ENCODE data around the gene LEF1.

LEF1 gene

DNA sequence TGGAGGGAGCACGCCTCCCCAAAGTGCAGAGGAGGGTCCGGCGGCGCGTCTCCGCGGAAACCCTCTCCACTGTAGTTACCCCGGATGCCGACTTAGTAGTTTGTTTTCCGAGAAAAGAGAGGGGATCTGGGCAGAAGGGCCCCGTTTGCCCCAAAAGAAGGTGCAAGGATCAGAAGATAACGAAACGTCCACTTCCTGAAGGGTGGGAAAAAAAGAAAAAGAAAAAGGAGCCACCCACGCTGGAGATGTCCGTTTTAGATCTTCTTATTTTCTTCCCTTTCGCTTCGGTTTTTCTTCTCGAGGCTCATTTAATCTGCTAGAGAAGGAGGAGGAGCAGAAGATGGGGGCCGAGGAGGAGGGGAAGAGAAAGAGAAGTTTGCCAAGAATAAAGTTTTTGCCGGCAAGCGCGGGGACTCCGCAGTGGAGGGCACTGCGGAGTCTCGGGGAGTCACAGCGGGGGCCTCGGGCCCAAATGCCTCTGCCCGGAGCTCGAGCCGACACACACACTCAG lies 517 bp downstream of the LEF1 start:
- peak overlapping the region in 1 of 2 donors; percentile 38 for H3K9ac ChIP-seq (ENCODE audit: low read depth in 1 of 2, low read length in 2 of 2)
- H3K27me3 ChIP-seq (ENCODE audit: control insufficient read depth in 1 of 2, insufficient read depth in 2 of 2, low read length in 2 of 2), result peaks cover 58 to 71% of the 10 kb centered on the region in 2 donors
- H3K4me1 ChIP-seq (ENCODE audit: control insufficient read depth in 1 of 2, insufficient read depth in 2 of 2, low read length in 2 of 2), result peaks cover 24 to 30% of the 10 kb centered on the region in 2 donors
- H3K36me3 ChIP-seq (ENCODE audit: control insufficient read depth in 1 of 2, insufficient read depth in 2 of 2, low read length in 2 of 2), result no peaks in the 10 kb centered on the region
- peak overlapping the region; percentile 61 to 80 for H3K4me3 ChIP-seq (ENCODE audit: low read depth in 1 of 2, low read length in 2 of 2)
- H3K27ac ChIP-seq (ENCODE audit: low read depth, low read length), result no peak overlapping the region
- H3K9me3 ChIP-seq (ENCODE audit: control insufficient read depth in 1 of 2, low read length in 2 of 2), result no peaks in the 10 kb centered on the region

DNA sequence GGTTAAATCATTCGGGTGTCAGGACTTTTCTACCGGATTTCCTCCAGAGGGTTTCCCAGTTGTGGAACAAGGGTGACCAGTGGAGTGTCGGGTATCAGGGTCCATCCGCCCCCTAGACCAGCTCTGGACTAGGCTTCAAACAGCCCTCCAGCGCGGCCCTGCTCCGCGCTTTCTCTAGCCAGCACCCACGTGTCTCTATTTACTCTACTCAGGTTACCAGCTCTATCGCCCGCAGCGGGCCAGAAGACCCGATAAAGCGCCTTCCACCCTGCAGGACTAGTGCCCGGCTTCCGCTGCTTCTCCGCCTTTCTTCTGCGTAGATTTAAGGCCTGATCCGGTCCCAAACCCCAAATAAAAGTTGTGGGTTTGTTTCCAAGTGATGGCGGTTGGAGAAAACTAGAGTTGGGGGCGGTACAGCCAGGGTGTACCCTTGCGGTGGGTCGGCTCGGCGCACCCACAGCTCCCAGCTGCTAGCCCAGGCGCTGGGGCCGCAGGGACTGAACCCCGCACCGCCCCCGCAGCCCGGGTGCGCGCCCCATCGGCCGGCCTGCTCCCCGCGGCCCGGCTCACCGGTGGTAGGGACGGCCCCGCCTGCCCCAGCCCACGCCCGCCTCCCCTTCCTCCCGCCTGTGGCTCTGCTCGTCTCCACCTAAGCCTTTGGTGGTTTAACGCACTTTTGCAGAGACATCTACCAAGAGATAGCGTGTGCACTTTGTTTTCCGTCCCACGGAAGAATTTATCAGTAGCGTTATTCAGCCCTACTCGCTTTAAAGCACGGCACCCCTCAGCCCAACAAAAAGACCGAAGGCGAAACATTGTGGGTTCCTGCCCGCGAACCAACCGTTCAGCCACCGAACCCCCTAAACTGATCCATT lies 2.1 kb downstream of the LEF1 start:
- peak overlapping the region; percentile 74 to 80 for H3K4me3 ChIP-seq (ENCODE audit: low read depth in 1 of 2, low read length in 2 of 2)
- no peak overlapping the region for H3K27ac ChIP-seq (ENCODE audit: low read depth, low read length)
- H3K36me3 ChIP-seq (ENCODE audit: control insufficient read depth in 1 of 2, insufficient read depth in 2 of 2, low read length in 2 of 2), result no peaks in the 10 kb centered on the region
- H3K9ac ChIP-seq (ENCODE audit: low read depth in 1 of 2, low read length in 2 of 2), result no peak overlapping the region
- no peaks in the 10 kb centered on the region for H3K9me3 ChIP-seq (ENCODE audit: control insufficient read depth in 1 of 2, low read length in 2 of 2)
- peaks cover 44 to 66% of the 10 kb centered on the region in 2 donors for H3K27me3 ChIP-seq (ENCODE audit: control insufficient read depth in 1 of 2, insufficient read depth in 2 of 2, low read length in 2 of 2)
- peaks cover 19 to 23% of the 10 kb centered on the region in 2 donors for H3K4me1 ChIP-seq (ENCODE audit: control insufficient read depth in 1 of 2, insufficient read depth in 2 of 2, low read length in 2 of 2)

DNA sequence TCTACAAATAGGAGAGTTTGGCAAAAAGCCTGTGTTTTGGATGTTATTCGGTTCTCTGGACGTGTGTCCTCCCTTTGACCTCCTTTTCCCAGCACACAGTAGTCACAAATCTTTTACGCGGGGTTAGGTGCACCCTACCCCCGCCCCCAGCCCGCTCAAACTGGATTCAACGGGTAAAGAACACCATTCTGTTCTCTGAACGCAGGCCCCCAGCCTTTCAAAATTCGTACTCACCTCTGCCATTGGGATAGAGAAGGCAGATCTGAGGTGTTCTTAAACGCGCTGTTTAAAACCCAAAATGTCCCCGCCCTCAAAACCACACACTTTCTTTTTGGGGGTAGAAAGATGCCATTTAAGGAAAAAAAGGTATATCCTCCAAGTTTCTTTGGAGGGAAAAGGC lies 2.7 kb downstream of the LEF1 start:
- H3K4me3 ChIP-seq (ENCODE audit: low read depth in 1 of 2, low read length in 2 of 2), result peak overlapping the region; percentile 74 to 80
- no peak overlapping the region for H3K27ac ChIP-seq (ENCODE audit: low read depth, low read length)

DNA sequence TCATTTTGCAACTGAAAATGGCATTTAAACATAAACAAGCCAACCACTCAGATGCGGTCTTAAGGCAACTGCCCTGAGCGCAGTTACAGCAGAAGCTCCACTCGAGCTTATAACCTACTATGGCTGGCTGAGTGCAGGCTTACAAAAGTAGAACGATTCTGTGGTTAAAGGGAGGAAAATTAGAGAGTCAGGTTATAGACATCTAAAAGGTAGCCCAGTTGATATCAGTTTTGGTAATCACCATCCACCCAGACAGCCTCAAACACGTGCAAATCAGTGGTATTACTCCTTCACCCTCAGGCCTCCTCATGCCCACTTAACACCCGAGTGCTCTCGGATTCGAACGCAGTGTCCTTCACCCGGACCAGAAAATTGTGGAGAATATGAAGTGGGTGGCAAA lies 3.1 kb downstream of the LEF1 start:
- H3K36me3 ChIP-seq (ENCODE audit: control insufficient read depth in 1 of 2, insufficient read depth in 2 of 2, low read length in 2 of 2), result no peaks in the 10 kb centered on the region
- H3K27ac ChIP-seq (ENCODE audit: low read depth, low read length), result no peak overlapping the region
- no peaks in the 10 kb centered on the region for H3K9me3 ChIP-seq (ENCODE audit: control insufficient read depth in 1 of 2, low read length in 2 of 2)
- H3K4me3 ChIP-seq (ENCODE audit: low read depth in 1 of 2, low read length in 2 of 2), result no peak overlapping the region
- H3K4me1 ChIP-seq (ENCODE audit: control insufficient read depth in 1 of 2, insufficient read depth in 2 of 2, low read length in 2 of 2), result peaks cover 17 to 23% of the 10 kb centered on the region in 2 donors
- peaks cover 33 to 63% of the 10 kb centered on the region in 2 donors for H3K27me3 ChIP-seq (ENCODE audit: control insufficient read depth in 1 of 2, insufficient read depth in 2 of 2, low read length in 2 of 2)
- no peak overlapping the region for H3K9ac ChIP-seq (ENCODE audit: low read depth in 1 of 2, low read length in 2 of 2)

More for the DNA sequence above, 2.7 kb downstream of the LEF1 start:
- Histone ChIP-seq H3K27me3 (ENCODE audit: control insufficient read depth in 1 of 2, insufficient read depth in 2 of 2, low read length in 2 of 2) (peaks cover 38 to 63% of the 10 kb centered on the region in 2 donors), H3K4me1 (ENCODE audit: control insufficient read depth in 1 of 2, insufficient read depth in 2 of 2, low read length in 2 of 2) (peaks cover 17 to 23% of the 10 kb centered on the region in 2 donors), H3K36me3 (ENCODE audit: control insufficient read depth in 1 of 2, insufficient read depth in 2 of 2, low read length in 2 of 2) (no peaks in the 10 kb centered on the region), H3K9me3 (ENCODE audit: control insufficient read depth in 1 of 2, low read length in 2 of 2) (no peaks in the 10 kb centered on the region), H3K9ac (ENCODE audit: low read depth in 1 of 2, low read length in 2 of 2) (no peak overlapping the region)

DNA sequence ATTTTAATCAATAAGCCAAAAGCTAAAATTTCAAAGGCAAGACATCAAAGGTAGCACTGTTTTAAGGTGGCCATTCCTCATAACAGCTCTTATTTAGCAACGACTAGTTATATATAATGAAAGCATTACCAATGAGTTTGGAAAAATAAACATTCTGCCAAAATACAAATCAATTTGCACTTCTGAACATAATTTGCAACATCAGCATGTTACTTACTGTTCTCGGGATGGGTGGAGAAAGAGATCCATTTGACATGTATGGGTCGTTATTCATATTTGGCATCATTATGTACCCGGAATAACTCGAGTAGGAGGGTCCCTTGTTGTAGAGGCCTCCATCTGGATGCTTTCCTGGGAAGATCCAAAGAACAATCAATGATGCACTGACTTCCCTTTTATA lies 5.4 kb downstream of the LEF1 start:
- H3K4me3 ChIP-seq (ENCODE audit: low read depth in 1 of 2, low read length in 2 of 2), result no peak overlapping the region
- no peak overlapping the region for H3K9ac ChIP-seq (ENCODE audit: low read depth in 1 of 2, low read length in 2 of 2)
- no peaks in the 10 kb centered on the region for H3K9me3 ChIP-seq (ENCODE audit: control insufficient read depth in 1 of 2, low read length in 2 of 2)
- peaks cover 17 to 45% of the 10 kb centered on the region in 2 donors for H3K27me3 ChIP-seq (ENCODE audit: control insufficient read depth in 1 of 2, insufficient read depth in 2 of 2, low read length in 2 of 2)
- H3K36me3 ChIP-seq (ENCODE audit: control insufficient read depth in 1 of 2, insufficient read depth in 2 of 2, low read length in 2 of 2), result no peaks in the 10 kb centered on the region
- no peak overlapping the region for H3K27ac ChIP-seq (ENCODE audit: low read depth, low read length)
- H3K4me1 ChIP-seq (ENCODE audit: control insufficient read depth in 1 of 2, insufficient read depth in 2 of 2, low read length in 2 of 2), result peaks cover 11 to 15% of the 10 kb centered on the region in 2 donors

DNA sequence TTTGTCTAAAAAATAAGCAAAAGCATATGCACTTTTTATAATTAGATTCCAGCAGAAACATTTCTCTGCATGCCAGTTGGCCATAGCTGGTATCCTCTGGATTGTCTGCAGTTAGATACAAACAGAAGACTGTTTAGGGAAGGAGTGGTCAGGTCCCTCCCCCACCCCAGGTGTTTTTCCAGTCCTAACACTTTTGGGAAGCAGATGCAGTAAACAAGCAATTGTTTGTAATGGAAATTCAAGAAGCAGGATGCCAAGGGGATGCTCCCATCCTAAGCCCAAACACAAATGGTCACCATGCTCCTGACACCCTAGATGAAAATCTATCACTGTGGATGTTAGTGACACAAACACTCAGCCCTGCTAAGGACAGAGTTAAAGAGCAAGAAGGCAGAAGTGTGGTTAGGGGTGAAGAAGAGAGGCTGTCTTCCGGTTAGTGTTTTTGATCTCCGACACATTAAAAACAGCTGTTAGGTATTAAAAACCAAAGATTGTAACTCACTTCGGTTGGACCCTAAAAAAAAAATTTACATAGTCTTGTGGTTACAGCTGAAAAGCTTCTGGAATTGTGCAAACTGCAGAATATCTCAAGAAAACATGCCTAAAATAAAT lies 7.9 kb downstream of the LEF1 start:
- H3K4me3 ChIP-seq (ENCODE audit: low read depth in 1 of 2, low read length in 2 of 2), result no peak overlapping the region
- H3K4me1 ChIP-seq (ENCODE audit: control insufficient read depth in 1 of 2, insufficient read depth in 2 of 2, low read length in 2 of 2), result no peaks in the 10 kb centered on the region
- peaks cover 9 to 36% of the 10 kb centered on the region in 2 donors for H3K27me3 ChIP-seq (ENCODE audit: control insufficient read depth in 1 of 2, insufficient read depth in 2 of 2, low read length in 2 of 2)
- no peaks in the 10 kb centered on the region for H3K9me3 ChIP-seq (ENCODE audit: control insufficient read depth in 1 of 2, low read length in 2 of 2)
- H3K27ac ChIP-seq (ENCODE audit: low read depth, low read length), result no peak overlapping the region
- no peak overlapping the region for H3K9ac ChIP-seq (ENCODE audit: low read depth in 1 of 2, low read length in 2 of 2)
- no peaks in the 10 kb centered on the region for H3K36me3 ChIP-seq (ENCODE audit: control insufficient read depth in 1 of 2, insufficient read depth in 2 of 2, low read length in 2 of 2)

DNA sequence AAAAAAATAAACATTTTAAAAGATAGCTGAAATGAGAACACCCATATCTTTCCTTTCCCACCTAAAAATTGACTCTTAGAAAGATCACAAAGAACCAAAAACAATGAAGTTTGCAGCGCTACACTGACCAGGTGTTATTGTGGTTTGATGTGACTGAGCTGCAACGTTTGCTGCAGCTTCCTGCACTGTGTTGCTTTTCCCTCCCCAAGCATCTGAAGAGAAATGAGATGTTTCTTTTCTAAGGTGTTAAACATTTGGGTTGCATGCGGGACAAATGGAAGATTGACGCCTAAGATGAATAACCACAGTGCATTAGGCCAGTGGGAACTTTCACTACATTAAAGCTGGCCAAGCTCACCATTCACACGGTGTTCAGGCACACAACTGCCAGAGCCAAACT lies 8.9 kb downstream of the LEF1 start:
- no peaks in the 10 kb centered on the region for H3K36me3 ChIP-seq (ENCODE audit: control insufficient read depth in 1 of 2, insufficient read depth in 2 of 2, low read length in 2 of 2)
- H3K4me1 ChIP-seq (ENCODE audit: control insufficient read depth in 1 of 2, insufficient read depth in 2 of 2, low read length in 2 of 2), result no peaks in the 10 kb centered on the region
- no peak overlapping the region for H3K9ac ChIP-seq (ENCODE audit: low read depth in 1 of 2, low read length in 2 of 2)
- no peak overlapping the region for H3K27ac ChIP-seq (ENCODE audit: low read depth, low read length)
- H3K4me3 ChIP-seq (ENCODE audit: low read depth in 1 of 2, low read length in 2 of 2), result no peak overlapping the region
- H3K27me3 ChIP-seq (ENCODE audit: control insufficient read depth in 1 of 2, insufficient read depth in 2 of 2, low read length in 2 of 2), result peaks cover 4 to 27% of the 10 kb centered on the region in 2 donors
- H3K9me3 ChIP-seq (ENCODE audit: control insufficient read depth in 1 of 2, low read length in 2 of 2), result no peaks in the 10 kb centered on the region

DNA sequence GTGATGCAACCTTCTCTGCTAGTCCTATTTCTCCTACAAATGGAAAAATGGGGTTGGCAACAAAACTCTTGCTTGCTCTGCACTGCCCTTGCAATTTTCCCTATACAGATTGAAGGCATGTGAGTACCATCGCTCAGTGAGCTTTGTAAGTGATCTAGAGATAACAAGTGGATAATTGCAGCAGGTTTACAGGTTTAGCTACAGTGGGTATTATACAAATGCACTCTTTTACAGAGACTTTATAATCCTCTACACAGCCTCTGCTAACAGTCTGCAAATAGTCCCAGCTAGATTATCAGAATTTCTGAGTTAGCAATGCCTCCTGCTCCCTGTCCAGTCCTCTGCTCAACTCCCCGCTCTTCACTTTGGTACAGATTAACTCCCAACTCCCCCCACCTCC lies 11.1 kb downstream of the LEF1 start:
- H3K27ac ChIP-seq (ENCODE audit: low read depth, low read length), result no peak overlapping the region
- H3K4me1 ChIP-seq (ENCODE audit: control insufficient read depth in 1 of 2, insufficient read depth in 2 of 2, low read length in 2 of 2), result no peaks in the 10 kb centered on the region
- no peaks in the 10 kb centered on the region for H3K9me3 ChIP-seq (ENCODE audit: control insufficient read depth in 1 of 2, low read length in 2 of 2)
- H3K4me3 ChIP-seq (ENCODE audit: low read depth in 1 of 2, low read length in 2 of 2), result no peak overlapping the region
- H3K27me3 ChIP-seq (ENCODE audit: control insufficient read depth in 1 of 2, insufficient read depth in 2 of 2, low read length in 2 of 2), result peaks cover 0 to 16% of the 10 kb centered on the region in 2 donors
- H3K36me3 ChIP-seq (ENCODE audit: control insufficient read depth in 1 of 2, insufficient read depth in 2 of 2, low read length in 2 of 2), result no peaks in the 10 kb centered on the region
- H3K9ac ChIP-seq (ENCODE audit: low read depth in 1 of 2, low read length in 2 of 2), result no peak overlapping the region

DNA sequence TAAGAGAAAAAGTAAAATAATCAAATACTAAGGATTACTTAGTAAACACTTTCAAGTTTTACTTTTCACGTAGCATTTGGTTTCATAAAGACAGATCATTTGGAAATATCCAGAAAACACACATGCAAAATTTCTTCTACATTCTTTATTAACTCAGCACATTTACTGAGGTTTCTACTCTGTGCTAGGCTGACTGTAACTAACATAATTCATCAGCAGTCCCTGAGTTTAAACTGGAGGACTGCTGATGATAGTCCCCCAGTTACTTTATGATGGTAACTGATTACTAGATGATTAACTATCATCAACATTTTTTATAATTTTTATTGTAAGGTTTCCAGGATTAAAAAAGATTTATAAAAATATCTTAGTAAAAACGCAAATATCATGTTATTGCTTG lies 12.3 kb downstream of the LEF1 start:
- no peak overlapping the region for H3K4me3 ChIP-seq (ENCODE audit: low read depth in 1 of 2, low read length in 2 of 2)
- no peaks in the 10 kb centered on the region for H3K36me3 ChIP-seq (ENCODE audit: control insufficient read depth in 1 of 2, insufficient read depth in 2 of 2, low read length in 2 of 2)
- peaks cover 0 to 14% of the 10 kb centered on the region in 2 donors for H3K27me3 ChIP-seq (ENCODE audit: control insufficient read depth in 1 of 2, insufficient read depth in 2 of 2, low read length in 2 of 2)
- no peaks in the 10 kb centered on the region for H3K9me3 ChIP-seq (ENCODE audit: control insufficient read depth in 1 of 2, low read length in 2 of 2)
- H3K9ac ChIP-seq (ENCODE audit: low read depth in 1 of 2, low read length in 2 of 2), result no peak overlapping the region
- no peaks in the 10 kb centered on the region for H3K4me1 ChIP-seq (ENCODE audit: control insufficient read depth in 1 of 2, insufficient read depth in 2 of 2, low read length in 2 of 2)
- H3K27ac ChIP-seq (ENCODE audit: low read depth, low read length), result no peak overlapping the region

DNA sequence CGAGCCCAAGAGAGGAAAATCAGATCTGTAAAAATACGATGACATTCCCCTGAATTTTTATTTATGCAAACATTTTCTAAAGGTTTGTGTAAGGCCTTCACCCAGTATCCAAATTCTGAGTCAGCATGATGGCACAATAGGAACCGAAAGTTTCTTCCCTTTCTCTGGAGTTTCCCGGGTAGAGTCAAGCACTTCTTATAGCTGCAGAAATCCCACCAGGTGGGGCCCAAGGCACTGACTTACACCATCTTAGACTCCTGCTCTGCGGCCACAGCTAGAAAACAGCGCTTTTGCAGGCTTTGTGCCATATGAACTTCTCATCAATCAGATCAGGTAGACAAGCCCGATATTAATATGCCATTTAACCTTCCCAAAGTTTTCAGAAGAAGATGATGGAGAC lies 13.4 kb downstream of the LEF1 start:
- Histone ChIP-seq H3K27ac (ENCODE audit: low read depth, low read length) (no peak overlapping the region), H3K4me1 (ENCODE audit: control insufficient read depth in 1 of 2, insufficient read depth in 2 of 2, low read length in 2 of 2) (no peaks in the 10 kb centered on the region), H3K27me3 (ENCODE audit: control insufficient read depth in 1 of 2, insufficient read depth in 2 of 2, low read length in 2 of 2) (peaks cover 0 to 6% of the 10 kb centered on the region in 2 donors), H3K36me3 (ENCODE audit: control insufficient read depth in 1 of 2, insufficient read depth in 2 of 2, low read length in 2 of 2) (no peaks in the 10 kb centered on the region), H3K4me3 (ENCODE audit: low read depth in 1 of 2, low read length in 2 of 2) (no peak overlapping the region), H3K9me3 (ENCODE audit: control insufficient read depth in 1 of 2, low read length in 2 of 2) (no peaks in the 10 kb centered on the region), H3K9ac (ENCODE audit: low read depth in 1 of 2, low read length in 2 of 2) (no peak overlapping the region)

All from duodenal mucosa (tissue), 2 donors.